ENCODE results near the gene TMPRSS15. TPM values are rescaled to one million over a fixed set of nuclear protein-coding genes. Genes with fewer than 3 reads are reported as not detected.

TMPRSS15 gene
- total RNA-seq, 1 donor from 2014 or later: not detected

DNA sequence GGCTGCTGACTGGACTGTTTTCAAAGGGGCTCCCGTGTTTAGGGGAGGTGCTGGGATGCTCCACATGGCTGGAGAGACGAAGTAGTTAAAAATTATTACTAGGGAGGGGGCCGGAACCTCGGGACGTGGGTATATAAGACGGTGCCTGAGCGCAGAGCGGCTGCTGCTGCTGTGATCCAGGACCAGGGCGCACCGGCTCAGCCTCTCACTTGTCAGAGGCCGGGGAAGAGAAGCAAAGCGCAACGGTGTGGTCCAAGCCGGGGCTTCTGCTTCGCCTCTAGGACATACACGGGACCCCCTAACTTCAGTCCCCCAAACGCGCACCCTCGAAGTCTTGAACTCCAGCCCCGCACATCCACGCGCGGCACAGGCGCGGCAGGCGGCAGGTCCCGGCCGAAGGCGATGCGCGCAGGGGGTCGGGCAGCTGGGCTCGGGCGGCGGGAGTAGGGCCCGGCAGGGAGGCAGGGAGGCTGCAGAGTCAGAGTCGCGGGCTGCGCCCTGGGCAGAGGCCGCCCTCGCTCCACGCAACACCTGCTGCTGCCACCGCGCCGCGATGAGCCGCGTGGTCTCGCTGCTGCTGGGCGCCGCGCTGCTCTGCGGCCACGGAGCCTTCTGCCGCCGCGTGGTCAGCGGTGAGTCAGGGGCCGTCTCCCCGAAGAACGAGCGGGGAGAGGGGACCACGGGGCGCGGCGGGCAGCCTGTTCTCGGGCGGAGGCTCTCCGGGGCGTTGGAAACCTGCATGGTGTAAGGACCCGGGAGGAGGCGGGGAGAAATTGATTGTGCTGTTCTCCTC lies 158.7 kb downstream of the TMPRSS15 start, which contains the start of gene CHODL:
Gene CHODL (plus strand): TSS at position 163 of the 793 bp plus-strand sequence. CDS start 391 bp downstream, at position 554.
- peaks cover 16% of the 10 kb centered on the region for H3F3A ChIP-seq (ENCODE audit: low read depth)
- H3K4me3 Mint-ChIP-seq: peak within 1 kb of the TSS; percentile 93
- peak within 1 kb of the TSS; percentile 70 for H2AFZ ChIP-seq (replicated peaks)
- no peaks in the 10 kb centered on the region for H3K9me3 ChIP-seq (ENCODE audit: low read depth)
- peak within 1 kb of the TSS; percentile 57 for H3K4me3 ChIP-seq
- no peaks in the 10 kb centered on the region for H4K20me1 ChIP-seq (ENCODE audit: low read depth)
- no peak within 1 kb of the TSS for H3K9ac ChIP-seq
- peaks cover 10% of the 10 kb centered on the region for H3K4me1 Mint-ChIP-seq
- no peaks in the 10 kb centered on the region for H3K9me3 Mint-ChIP-seq
- peak; percentile 49 for DNase-seq (ENCODE audit: low spot score)
- no peak within 1 kb of the TSS for H3K27ac Mint-ChIP-seq
- H3K4me2 ChIP-seq: peak within 1 kb of the TSS; percentile 86
- H3K36me3 Mint-ChIP-seq: no peaks in the 10 kb centered on the region
- H3K27me3 Mint-ChIP-seq (ENCODE audit: insufficient read depth, low read depth): peaks cover 20% of the 10 kb centered on the region
- no peaks in the 10 kb centered on the region for H3K4me1 ChIP-seq
- no peaks in the 10 kb centered on the region for H3K36me3 ChIP-seq
- H3K79me2 ChIP-seq (ENCODE audit: low read depth): no peaks in the 10 kb centered on the region
- H3K27ac ChIP-seq: no peak within 1 kb of the TSS
- TF ChIP-seq, protein P1, sequence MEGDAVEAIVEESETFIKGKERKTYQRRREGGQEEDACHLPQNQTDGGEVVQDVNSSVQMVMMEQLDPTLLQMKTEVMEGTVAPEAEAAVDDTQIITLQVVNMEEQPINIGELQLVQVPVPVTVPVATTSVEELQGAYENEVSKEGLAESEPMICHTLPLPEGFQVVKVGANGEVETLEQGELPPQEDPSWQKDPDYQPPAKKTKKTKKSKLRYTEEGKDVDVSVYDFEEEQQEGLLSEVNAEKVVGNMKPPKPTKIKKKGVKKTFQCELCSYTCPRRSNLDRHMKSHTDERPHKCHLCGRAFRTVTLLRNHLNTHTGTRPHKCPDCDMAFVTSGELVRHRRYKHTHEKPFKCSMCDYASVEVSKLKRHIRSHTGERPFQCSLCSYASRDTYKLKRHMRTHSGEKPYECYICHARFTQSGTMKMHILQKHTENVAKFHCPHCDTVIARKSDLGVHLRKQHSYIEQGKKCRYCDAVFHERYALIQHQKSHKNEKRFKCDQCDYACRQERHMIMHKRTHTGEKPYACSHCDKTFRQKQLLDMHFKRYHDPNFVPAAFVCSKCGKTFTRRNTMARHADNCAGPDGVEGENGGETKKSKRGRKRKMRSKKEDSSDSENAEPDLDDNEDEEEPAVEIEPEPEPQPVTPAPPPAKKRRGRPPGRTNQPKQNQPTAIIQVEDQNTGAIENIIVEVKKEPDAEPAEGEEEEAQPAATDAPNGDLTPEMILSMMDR (IDR thresholded peaks at IDR 0.05): no peak
- TF ChIP-seq EZH2phosphoT487 (IDR thresholded peaks at IDR 0.05) (no peak), EZH2 (IDR thresholded peaks at IDR 0.05) (peak; percentile 75)
- H3K27me3 ChIP-seq: peaks cover 67% of the 10 kb centered on the region

DNA sequence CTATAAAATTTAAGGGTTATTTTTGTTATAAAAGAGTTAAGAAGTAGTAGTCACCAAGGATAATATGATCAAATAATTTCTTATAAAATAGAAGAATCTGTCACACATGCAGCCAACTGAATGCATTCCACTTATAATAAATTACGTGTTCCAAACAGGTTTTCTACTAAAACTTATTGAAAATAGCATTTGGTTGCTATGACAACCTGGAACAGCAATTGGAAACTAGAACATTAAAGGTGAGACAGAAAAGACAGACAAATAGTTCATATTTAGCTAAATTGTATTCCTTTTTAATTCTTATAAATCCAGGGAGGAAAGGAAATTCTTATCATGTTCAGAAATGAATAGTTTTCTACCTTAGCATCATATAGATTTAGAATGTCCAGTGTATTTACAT lies 168.0 kb downstream of the TMPRSS15 start:
- Histone ChIP-seq H3K4me2 (no peak overlapping the region), H3K27me3 (no peaks in the 10 kb centered on the region), H3K4me1 (no peaks in the 10 kb centered on the region), H3K79me2 (ENCODE audit: low read depth) (no peaks in the 10 kb centered on the region), H3K27ac (no peak overlapping the region), H3K36me3 (no peaks in the 10 kb centered on the region), H3K9me3 (ENCODE audit: low read depth) (no peaks in the 10 kb centered on the region), H3F3A (ENCODE audit: low read depth) (no peaks in the 10 kb centered on the region), H3K4me3 (no peak overlapping the region), H2AFZ (replicated peaks) (no peak overlapping the region), H4K20me1 (ENCODE audit: low read depth) (no peaks in the 10 kb centered on the region), H3K9ac (no peak overlapping the region)
- no peak overlapping the region for H3K27ac Mint-ChIP-seq
- DNase-seq (ENCODE audit: low spot score): no peak
- no peaks in the 10 kb centered on the region for H3K36me3 Mint-ChIP-seq
- no peaks in the 10 kb centered on the region for H3K9me3 Mint-ChIP-seq
- H3K27me3 Mint-ChIP-seq (ENCODE audit: insufficient read depth, low read depth): no peaks in the 10 kb centered on the region
- H3K4me1 Mint-ChIP-seq: no peaks in the 10 kb centered on the region
- TF ChIP-seq, protein P1 (IDR thresholded peaks at IDR 0.05): no peak
- no peak for TF ChIP-seq EZH2 (IDR thresholded peaks at IDR 0.05)
- no peak overlapping the region for H3K4me3 Mint-ChIP-seq

DNA sequence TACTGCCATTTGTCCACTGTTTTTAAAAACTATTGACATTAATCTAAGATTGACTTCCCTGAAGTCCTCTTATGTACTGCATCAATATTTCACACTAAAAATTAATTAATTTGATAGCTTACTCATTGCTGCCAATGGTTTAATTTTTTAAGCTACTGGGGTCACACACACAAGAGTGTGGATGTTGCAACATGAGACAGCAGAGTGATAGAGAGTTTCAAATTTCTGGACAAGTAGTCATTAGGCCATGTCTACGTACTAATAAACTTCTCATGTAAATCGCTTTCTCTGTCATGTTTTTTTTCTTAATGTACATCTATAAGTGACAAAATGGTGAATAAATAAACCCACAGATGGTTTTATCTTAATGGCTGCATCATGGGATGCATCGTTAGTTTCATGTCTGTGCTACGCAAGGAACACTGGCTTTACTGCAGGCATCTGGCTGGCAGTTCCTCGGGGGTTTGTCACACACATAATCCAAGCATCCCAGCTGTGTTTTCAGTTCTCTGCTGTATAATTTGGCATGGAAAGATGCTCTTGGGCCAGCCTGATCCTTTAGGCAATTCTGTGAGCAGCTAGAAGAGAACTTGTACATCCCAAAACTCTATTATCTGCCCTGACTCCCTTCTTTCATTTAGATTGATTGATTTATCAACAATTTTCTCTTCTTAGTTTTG lies 175.4 kb downstream of the TMPRSS15 start:
- Histone ChIP-seq H3K36me3 (no peaks in the 10 kb centered on the region), H3K27ac (no peak overlapping the region), H3K27me3 (no peaks in the 10 kb centered on the region), H3K4me2 (no peak overlapping the region), H4K20me1 (ENCODE audit: low read depth) (no peaks in the 10 kb centered on the region), H3K9me3 (ENCODE audit: low read depth) (no peaks in the 10 kb centered on the region), H3K79me2 (ENCODE audit: low read depth) (no peaks in the 10 kb centered on the region), H2AFZ (replicated peaks) (no peak overlapping the region), H3K4me3 (no peak overlapping the region), H3K9ac (no peak overlapping the region), H3K4me1 (no peaks in the 10 kb centered on the region), H3F3A (ENCODE audit: low read depth) (no peaks in the 10 kb centered on the region)
- TF ChIP-seq EZH2 (IDR thresholded peaks at IDR 0.05): no peak
- TF ChIP-seq EZH2phosphoT487 (IDR thresholded peaks at IDR 0.05): no peak
- TF ChIP-seq, protein P1 (IDR thresholded peaks at IDR 0.05): no peak
- Mint-ChIP-seq H3K4me1 (no peaks in the 10 kb centered on the region), H3K27ac (no peak overlapping the region), H3K9me3 (no peaks in the 10 kb centered on the region), H3K27me3 (ENCODE audit: insufficient read depth, low read depth) (no peaks in the 10 kb centered on the region), H3K4me3 (no peak overlapping the region), H3K36me3 (no peaks in the 10 kb centered on the region)
- DNase-seq (ENCODE audit: low spot score): no peak
